SKM-1 (cell line): ENCODE results near the gene GOLGA8M.
"Not testable (repeated sequence)": the region's sequence is repeated elsewhere in the genome, so short reads cannot be mapped to it uniquely, and the experiment has no call there.

ENCODE experiments used
- DNase-seq: peaks from one replicate; lab custom pipeline; 2025; ENCODE audit not compliant: unreplicated experiment; lab: John Stamatoyannopoulos, UW

GOLGA8M gene

GRCh38 chr15:28712270-28712669 is at the start of gene GOLGA8M:
Gene GOLGA8M (minus strand): TSS chr15:28712421. CDS start chr15:28712323, 98 bp downstream.
- not testable (repeated sequence) for DNase-seq

- DNase-seq, result not testable (repeated sequence)
These were observed 30.7 kb upstream of the GOLGA8M start for GRCh38 chr15:28742890-28743289.

GRCh38 chr15:28738590-28739292 is 26.5 kb upstream of the GOLGA8M start:
- not testable (repeated sequence) for DNase-seq

GRCh38 chr15:28738200-28738561 is 26.0 kb upstream of the GOLGA8M start:
- DNase-seq, result not testable (repeated sequence)

- not testable (repeated sequence) for DNase-seq
These were observed 25.4 kb upstream of the GOLGA8M start for GRCh38 chr15:28737521-28738199.

GRCh38 chr15:28728061-28728460 is 15.8 kb upstream of the GOLGA8M start:
- not testable (repeated sequence) for DNase-seq

GRCh38 chr15:28727026-28727425 is 14.8 kb upstream of the GOLGA8M start:
- not testable (repeated sequence) for DNase-seq

GRCh38 chr15:28726102-28726501 is 13.9 kb upstream of the GOLGA8M start:
- DNase-seq, result no peak

GRCh38 chr15:28725556-28725955 is 13.3 kb upstream of the GOLGA8M start:
- DNase-seq, result no peak

- not testable (repeated sequence) for DNase-seq
These were observed 11.8 kb upstream of the GOLGA8M start for GRCh38 chr15:28723986-28724385.

GRCh38 chr15:28719626-28720025 is 7.4 kb upstream of the GOLGA8M start:
- DNase-seq, result not testable (repeated sequence)

GRCh38 chr15:28718576-28718975 is 6.4 kb upstream of the GOLGA8M start:
- DNase-seq, result not testable (repeated sequence)

GRCh38 chr15:28714176-28714575 is 2.0 kb upstream of the GOLGA8M start:
- DNase-seq, result not testable (repeated sequence)

GRCh38 chr15:28703927-28704326 is 8.3 kb downstream of the GOLGA8M start:
- DNase-seq, result not testable (repeated sequence)

GRCh38 chr15:28702427-28702826 is 9.8 kb downstream of the GOLGA8M start:
- DNase-seq, result not testable (repeated sequence)

- DNase-seq, result not testable (repeated sequence)
These were observed 18.0 kb downstream of the GOLGA8M start for GRCh38 chr15:28694006-28694751.

GRCh38 chr15:28693021-28693420 is 19.2 kb downstream of the GOLGA8M start:
- DNase-seq, result not testable (repeated sequence)

GRCh38 chr15:28673533-28673932 is 38.7 kb downstream of the GOLGA8M start:
- not testable (repeated sequence) for DNase-seq

- DNase-seq, result not testable (repeated sequence)
These were observed 40.1 kb downstream of the GOLGA8M start for GRCh38 chr15:28672122-28672521.

- DNase-seq, result not testable (repeated sequence)
These were observed 45.8 kb downstream of the GOLGA8M start for GRCh38 chr15:28666402-28666801.

- not testable (repeated sequence) for DNase-seq
These were observed 47.6 kb downstream of the GOLGA8M start for GRCh38 chr15:28664575-28664974.
